Upper lobe of left lung (tissue), 4 donors: ENCODE measurements around the gene NAV2.

Experiments used
- POLR2AphosphoS5 ChIP-seq, 2 donors: sonication (generic); formaldehyde crosslinking; IDR thresholded peaks; one replicate each; pipeline ENCODE4 v1.5.1; 2017; ENCODE audit warnings: antibody characterized with exemption in 2 of 2
- TF ChIP-seq, protein P1 (sequence below), 6 experiments: fragments of 450-650 bp in 4 of 6; fragments of 200-600 bp in 2 of 6; sonication (generic) in 2 of 6; IDR thresholded peaks; one replicate each; pipeline ENCODE4 v1.5.1; 2016 to 2019; ENCODE audit warnings: antibody characterized with exemption in 6 of 6

DNA sequence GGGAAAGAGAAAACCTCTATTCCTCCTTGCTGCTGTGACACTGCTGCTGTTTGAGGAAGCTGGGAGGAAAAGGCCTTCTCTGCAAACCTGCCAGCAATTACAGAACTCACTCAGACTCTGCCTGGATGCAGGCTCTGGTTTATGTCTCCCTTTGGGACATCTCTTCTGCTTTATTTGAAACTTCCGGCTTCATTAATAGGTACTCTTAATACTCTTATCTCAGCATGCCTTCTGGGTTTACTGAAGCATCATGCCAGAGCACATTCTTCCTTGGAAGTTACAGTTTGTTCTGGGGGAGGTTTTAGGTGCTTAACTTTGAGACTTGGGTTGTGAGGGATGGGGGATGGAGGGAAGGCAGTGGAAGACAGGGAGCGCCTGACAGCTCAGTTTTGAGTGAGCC, 79.9 kb downstream of the NAV2 start:
- TF ChIP-seq, protein P1, sequence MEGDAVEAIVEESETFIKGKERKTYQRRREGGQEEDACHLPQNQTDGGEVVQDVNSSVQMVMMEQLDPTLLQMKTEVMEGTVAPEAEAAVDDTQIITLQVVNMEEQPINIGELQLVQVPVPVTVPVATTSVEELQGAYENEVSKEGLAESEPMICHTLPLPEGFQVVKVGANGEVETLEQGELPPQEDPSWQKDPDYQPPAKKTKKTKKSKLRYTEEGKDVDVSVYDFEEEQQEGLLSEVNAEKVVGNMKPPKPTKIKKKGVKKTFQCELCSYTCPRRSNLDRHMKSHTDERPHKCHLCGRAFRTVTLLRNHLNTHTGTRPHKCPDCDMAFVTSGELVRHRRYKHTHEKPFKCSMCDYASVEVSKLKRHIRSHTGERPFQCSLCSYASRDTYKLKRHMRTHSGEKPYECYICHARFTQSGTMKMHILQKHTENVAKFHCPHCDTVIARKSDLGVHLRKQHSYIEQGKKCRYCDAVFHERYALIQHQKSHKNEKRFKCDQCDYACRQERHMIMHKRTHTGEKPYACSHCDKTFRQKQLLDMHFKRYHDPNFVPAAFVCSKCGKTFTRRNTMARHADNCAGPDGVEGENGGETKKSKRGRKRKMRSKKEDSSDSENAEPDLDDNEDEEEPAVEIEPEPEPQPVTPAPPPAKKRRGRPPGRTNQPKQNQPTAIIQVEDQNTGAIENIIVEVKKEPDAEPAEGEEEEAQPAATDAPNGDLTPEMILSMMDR (IDR thresholded peaks at IDR 0.05) = no peak
- no peak for TF ChIP-seq POLR2AphosphoS5 (IDR thresholded peaks at IDR 0.05)
